Fibroblast of peridontal ligament (primary cell): ENCODE measurements around the gene COBL.

Experiments
- DNase-seq: peaks from one replicate; pipeline ENCODE4 v3.0.0-alpha.2; 2010; ENCODE audit errors: extremely low read depth

Gene COBL

GRCh38 chr7:51146816-51147586 is 169.6 kb downstream of the COBL start:
- DNase-seq: no peak

DNA sequence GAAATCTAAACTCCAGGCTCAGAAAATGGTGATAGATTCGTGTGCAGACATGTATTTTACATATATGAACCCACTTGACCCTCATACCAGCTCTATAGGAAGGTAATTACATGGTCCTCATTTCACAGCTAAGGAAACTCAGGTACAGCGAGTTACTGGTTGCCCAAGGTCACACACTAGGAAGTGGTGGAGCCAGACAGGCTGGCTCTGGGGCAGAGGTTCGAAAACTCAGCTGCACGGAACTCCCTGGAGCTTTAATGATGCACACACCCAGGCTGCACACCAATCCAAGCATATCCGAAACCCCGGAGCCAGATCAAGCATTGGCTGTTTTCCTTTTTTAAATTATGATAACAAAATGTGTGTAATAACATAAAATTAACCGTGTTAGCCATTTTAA is 172.4 kb downstream of the COBL start:
- DNase-seq: no peak

- no peak for DNase-seq
These were observed 173.7 kb downstream of the COBL start for GRCh38 chr7:51142741-51143385.

DNA sequence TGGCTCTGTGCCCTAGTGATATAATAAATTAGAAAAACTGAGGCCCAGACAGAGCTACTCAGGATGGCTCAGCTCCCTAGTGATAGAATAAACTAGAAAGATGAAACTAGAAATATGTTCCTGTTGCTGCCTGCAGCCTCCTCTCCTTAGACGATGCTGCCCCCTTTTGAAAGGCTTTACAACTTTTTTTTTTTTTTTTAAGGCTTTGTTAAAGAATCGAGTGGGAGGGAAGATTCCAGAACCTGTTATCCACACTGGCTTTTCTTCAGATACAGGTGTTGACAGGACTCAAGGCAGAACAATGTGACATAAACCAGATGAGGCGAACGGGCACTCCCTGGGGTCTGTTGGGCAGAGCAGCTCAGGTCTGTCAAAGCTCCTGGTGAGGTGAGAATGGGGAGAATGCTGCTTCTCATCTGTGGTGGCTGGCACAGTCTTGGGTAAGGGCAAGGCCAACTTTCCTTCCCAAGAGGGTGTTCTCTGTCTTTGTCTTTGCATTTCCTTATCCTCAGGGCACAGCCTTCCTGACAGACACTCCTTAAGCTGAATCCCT is 175.1 kb downstream of the COBL start:
- DNase-seq: peak; percentile 47

DNA sequence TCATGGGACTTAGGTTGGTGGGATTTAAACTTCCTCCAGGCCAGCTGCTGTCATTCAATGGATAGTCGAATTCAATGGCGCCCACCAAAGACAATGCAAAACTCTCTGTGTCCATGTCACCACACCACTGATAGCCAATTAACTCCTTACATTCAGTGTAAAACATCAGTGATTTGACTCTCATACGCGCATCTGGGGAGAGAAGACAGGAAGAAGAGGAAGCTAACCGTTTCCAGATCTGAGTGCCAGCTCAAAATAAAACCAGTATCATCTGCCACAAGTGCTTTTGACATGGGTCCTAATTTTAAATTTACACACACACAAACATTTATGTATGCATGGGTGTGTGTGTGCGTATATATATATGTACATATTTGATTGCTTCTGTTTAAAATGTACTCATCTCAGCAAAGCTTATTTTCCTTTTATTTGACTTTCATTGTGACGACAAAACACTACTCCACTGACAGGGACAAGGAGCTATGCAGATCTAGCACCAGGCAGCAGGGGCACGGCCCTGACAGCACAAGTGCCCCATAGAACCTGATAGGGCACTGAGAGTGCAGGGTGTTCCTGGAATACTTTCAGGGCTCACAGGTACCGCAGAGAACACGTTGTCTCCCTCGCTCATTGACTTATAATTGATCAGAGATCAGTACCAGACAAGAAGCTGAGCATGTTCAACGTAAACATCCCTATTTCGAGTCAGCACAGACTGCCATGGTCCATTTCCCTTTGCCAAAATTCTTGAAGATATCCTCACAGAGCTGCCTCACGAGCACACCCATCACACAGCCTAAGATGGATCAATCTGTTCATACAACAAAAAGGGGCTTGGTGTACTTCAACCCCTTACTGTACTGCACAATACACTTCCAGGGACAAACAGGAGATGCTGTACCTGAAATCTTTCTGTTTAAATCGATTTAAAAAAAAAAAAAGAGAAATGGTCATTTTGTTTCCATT is 176.1 kb downstream of the COBL start:
- no peak for DNase-seq

DNA sequence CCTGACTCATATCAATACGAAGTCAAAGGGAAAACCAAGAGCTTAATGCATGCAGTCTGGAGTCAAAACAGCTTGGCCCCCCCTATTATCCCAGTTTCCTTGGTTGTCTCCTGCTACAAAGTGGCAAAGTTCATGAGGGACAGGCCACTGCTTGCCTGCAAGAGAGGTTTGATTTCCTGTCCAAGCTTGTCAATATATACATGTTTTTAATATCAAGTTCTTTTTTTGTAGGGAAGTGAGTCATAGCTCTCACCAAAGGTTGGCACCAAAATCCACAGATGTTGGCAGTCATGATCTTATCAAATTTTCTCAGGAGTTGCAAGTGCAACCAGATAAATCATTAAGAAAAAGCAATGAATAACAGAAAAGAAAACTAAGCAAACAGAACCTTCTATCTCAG is 176.8 kb downstream of the COBL start:
- peak; percentile 26 for DNase-seq

- DNase-seq: no peak
These were observed 178.2 kb downstream of the COBL start for GRCh38 chr7:51138123-51139085.

- DNase-seq: no peak
These were observed 181.0 kb downstream of the COBL start for GRCh38 chr7:51135576-51135975.

- peak; percentile 71 for DNase-seq
These were observed 182.6 kb downstream of the COBL start for GRCh38 chr7:51134013-51134441.

GRCh38 chr7:51132661-51133060 is 183.9 kb downstream of the COBL start:
- DNase-seq: no peak

GRCh38 chr7:51129527-51130472 is 186.8 kb downstream of the COBL start:
- no peak for DNase-seq

GRCh38 chr7:51128545-51129435 is 187.8 kb downstream of the COBL start:
- DNase-seq: no peak

GRCh38 chr7:51127618-51127904 is 189.0 kb downstream of the COBL start:
- no peak for DNase-seq

GRCh38 chr7:51126813-51127617 is 189.6 kb downstream of the COBL start:
- DNase-seq: no peak

- no peak for DNase-seq
These were observed 190.3 kb downstream of the COBL start for GRCh38 chr7:51126324-51126723.

GRCh38 chr7:51124321-51124720 is 192.3 kb downstream of the COBL start:
- DNase-seq: no peak

GRCh38 chr7:51123322-51124019 is 193.1 kb downstream of the COBL start:
- DNase-seq: peak; percentile 79
